ENCODE results near the gene SLC25A47.

The SLC25A47 gene

GRCh38 chr14:100299238-100299560 lies 23.9 kb upstream of the SLC25A47 start:
- Histone ChIP-seq H3K79me1 (ENCODE audit: low read length) (peaks cover 19% of the 10 kb centered on the region), H4K8ac (ENCODE audit: low read depth, low read length) (no peak overlapping the region), H2AK5ac (ENCODE audit: low read length) (no peak overlapping the region), H2BK5ac (ENCODE audit: low read length) (no peak overlapping the region), H4K5ac (ENCODE audit: low read length) (no peak overlapping the region), H3K4me1 (ENCODE audit: control insufficient read depth, low read depth, low read length) (peaks cover 5% of the 10 kb centered on the region), H3K79me2 (ENCODE audit: control insufficient read depth, insufficient read depth, low read length) (peaks cover 11% of the 10 kb centered on the region), H3K23ac (ENCODE audit: low read length) (no peak overlapping the region), H2BK120ac (ENCODE audit: low read depth, low read length) (no peak overlapping the region), H3K9ac (ENCODE audit: low read length) (no peak overlapping the region), H3K4ac (ENCODE audit: low read depth, low read length) (no peak overlapping the region), H3K4me2 (ENCODE audit: low read length) (no peak overlapping the region), H3K27ac (ENCODE audit: low read depth, low read length) (no peak overlapping the region), H3K36me3 (ENCODE audit: control insufficient read depth, insufficient read depth, low read length) (no peaks in the 10 kb centered on the region), H3K18ac (ENCODE audit: low read length) (no peak overlapping the region), H2BK15ac (replicated peaks; ENCODE audit: low read depth) (no peak overlapping the region), H3K56ac (ENCODE audit: low read length) (no peak overlapping the region), H3K4me3 (ENCODE audit: low read length) (no peak overlapping the region), H3K27me3 (ENCODE audit: insufficient read depth, low read length, poor library complexity) (no peaks in the 10 kb centered on the region)
- no CpG with 5 or more reads among the region's 6 CpGs for WGBS (ENCODE audit: extremely low coverage, insufficient coverage, low lambda C conversion rate)
- DNase-seq, result no peak

- H4K8ac ChIP-seq (ENCODE audit: low read depth, low read length), result no peak overlapping the region
- no peak overlapping the region for H2BK5ac ChIP-seq (ENCODE audit: low read length)
- no CpG with 5 or more reads among the region's 2 CpGs for WGBS (ENCODE audit: extremely low coverage, insufficient coverage, low lambda C conversion rate)
Measured at GRCh38 chr14:100302616-100303015, 20.5 kb upstream of the SLC25A47 start.

GRCh38 chr14:100303179-100303578 lies 20.0 kb upstream of the SLC25A47 start:
- H3K4me1 ChIP-seq (ENCODE audit: control insufficient read depth, low read depth, low read length), result peaks cover 10% of the 10 kb centered on the region
- no peak overlapping the region for H2BK5ac ChIP-seq (ENCODE audit: low read length)
- DNase-seq, result no peak
- H3K79me2 ChIP-seq (ENCODE audit: control insufficient read depth, insufficient read depth, low read length), result peaks cover 15% of the 10 kb centered on the region
- no peak overlapping the region for H2AK5ac ChIP-seq (ENCODE audit: low read length)
- H3K36me3 ChIP-seq (ENCODE audit: control insufficient read depth, insufficient read depth, low read length), result no peaks in the 10 kb centered on the region
- no peak overlapping the region for H3K23ac ChIP-seq (ENCODE audit: low read length)
- no peaks in the 10 kb centered on the region for H3K27me3 ChIP-seq (ENCODE audit: insufficient read depth, low read length, poor library complexity)
- no peak overlapping the region for H2BK15ac ChIP-seq (replicated peaks; ENCODE audit: low read depth)
- no peak overlapping the region for H2BK120ac ChIP-seq (ENCODE audit: low read depth, low read length)
- peaks cover 19% of the 10 kb centered on the region for H3K79me1 ChIP-seq (ENCODE audit: low read length)
- no peak overlapping the region for H4K8ac ChIP-seq (ENCODE audit: low read depth, low read length)
- H3K9ac ChIP-seq (ENCODE audit: low read length), result no peak overlapping the region
- no peak overlapping the region for H3K4ac ChIP-seq (ENCODE audit: low read depth, low read length)
- H3K56ac ChIP-seq (ENCODE audit: low read length), result no peak overlapping the region
- H3K4me2 ChIP-seq (ENCODE audit: low read length), result no peak overlapping the region
- H3K18ac ChIP-seq (ENCODE audit: low read length), result no peak overlapping the region
- no peak overlapping the region for H4K5ac ChIP-seq (ENCODE audit: low read length)
- H3K4me3 ChIP-seq (ENCODE audit: low read length), result no peak overlapping the region
- H3K27ac ChIP-seq (ENCODE audit: low read depth, low read length), result no peak overlapping the region
- WGBS (ENCODE audit: extremely low coverage, insufficient coverage, low lambda C conversion rate), result no CpG with 5 or more reads among the region's 8 CpGs

More at GRCh38 chr14:100302616-100303015, 20.5 kb upstream of the SLC25A47 start:
- Histone ChIP-seq H3K18ac (ENCODE audit: low read length) (no peak overlapping the region), H3K23ac (ENCODE audit: low read length) (no peak overlapping the region), H3K79me1 (ENCODE audit: low read length) (peaks cover 21% of the 10 kb centered on the region), H3K56ac (ENCODE audit: low read length) (no peak overlapping the region), H3K36me3 (ENCODE audit: control insufficient read depth, insufficient read depth, low read length) (no peaks in the 10 kb centered on the region), H3K79me2 (ENCODE audit: control insufficient read depth, insufficient read depth, low read length) (peaks cover 15% of the 10 kb centered on the region), H3K9ac (ENCODE audit: low read length) (no peak overlapping the region), H2BK15ac (replicated peaks; ENCODE audit: low read depth) (no peak overlapping the region), H2AK5ac (ENCODE audit: low read length) (no peak overlapping the region), H3K4me1 (ENCODE audit: control insufficient read depth, low read depth, low read length) (peaks cover 10% of the 10 kb centered on the region), H3K4me3 (ENCODE audit: low read length) (no peak overlapping the region), H3K27ac (ENCODE audit: low read depth, low read length) (no peak overlapping the region), H3K27me3 (ENCODE audit: insufficient read depth, low read length, poor library complexity) (no peaks in the 10 kb centered on the region), H4K5ac (ENCODE audit: low read length) (no peak overlapping the region), H2BK120ac (ENCODE audit: low read depth, low read length) (no peak overlapping the region), H3K4ac (ENCODE audit: low read depth, low read length) (no peak overlapping the region), H3K4me2 (ENCODE audit: low read length) (no peak overlapping the region)
- DNase-seq, result no peak

- Histone ChIP-seq H2BK15ac (replicated peaks; ENCODE audit: low read depth) (no peak overlapping the region), H4K5ac (ENCODE audit: low read length) (no peak overlapping the region), H3K4ac (ENCODE audit: low read depth, low read length) (no peak overlapping the region), H3K23ac (ENCODE audit: low read length) (peak overlapping the region; percentile 1), H3K27me3 (ENCODE audit: insufficient read depth, low read length, poor library complexity) (no peaks in the 10 kb centered on the region), H3K18ac (ENCODE audit: low read length) (no peak overlapping the region), H3K9ac (ENCODE audit: low read length) (peak overlapping the region; percentile 83), H3K56ac (ENCODE audit: low read length) (peak overlapping the region; percentile 93), H4K8ac (ENCODE audit: low read depth, low read length) (no peak overlapping the region), H2BK5ac (ENCODE audit: low read length) (no peak overlapping the region), H3K79me2 (ENCODE audit: control insufficient read depth, insufficient read depth, low read length) (peaks cover 15% of the 10 kb centered on the region), H3K4me1 (ENCODE audit: control insufficient read depth, low read depth, low read length) (peaks cover 10% of the 10 kb centered on the region), H2BK120ac (ENCODE audit: low read depth, low read length) (no peak overlapping the region), H3K79me1 (ENCODE audit: low read length) (peaks cover 18% of the 10 kb centered on the region), H3K27ac (ENCODE audit: low read depth, low read length) (no peak overlapping the region), H3K4me3 (ENCODE audit: low read length) (no peak overlapping the region), H2AK5ac (ENCODE audit: low read length) (no peak overlapping the region), H3K4me2 (ENCODE audit: low read length) (no peak overlapping the region), H3K36me3 (ENCODE audit: control insufficient read depth, insufficient read depth, low read length) (no peaks in the 10 kb centered on the region)
- no CpG with 5 or more reads among the region's 4 CpGs for WGBS (ENCODE audit: extremely low coverage, insufficient coverage, low lambda C conversion rate)
- DNase-seq, result peak; percentile 61
Measured at GRCh38 chr14:100303925-100304324, 19.2 kb upstream of the SLC25A47 start.

GRCh38 chr14:100304825-100305323 lies 18.3 kb upstream of the SLC25A47 start:
- H3K27ac ChIP-seq (ENCODE audit: low read depth, low read length), result peak overlapping the region; percentile 83
- DNase-seq, result peak; percentile 80
- WGBS (ENCODE audit: extremely low coverage, insufficient coverage, low lambda C conversion rate), result no CpG with 5 or more reads among the region's 23 CpGs

More at GRCh38 chr14:100304825-100305323, 18.3 kb upstream of the SLC25A47 start:
- H3K79me2 ChIP-seq (ENCODE audit: control insufficient read depth, insufficient read depth, low read length), result peaks cover 15% of the 10 kb centered on the region
- H3K27me3 ChIP-seq (ENCODE audit: insufficient read depth, low read length, poor library complexity), result no peaks in the 10 kb centered on the region
- H3K4me2 ChIP-seq (ENCODE audit: low read length), result peak overlapping the region; percentile 94
- no peak overlapping the region for H4K8ac ChIP-seq (ENCODE audit: low read depth, low read length)
- no peak overlapping the region for H2BK15ac ChIP-seq (replicated peaks; ENCODE audit: low read depth)
- peak overlapping the region; percentile 93 for H3K56ac ChIP-seq (ENCODE audit: low read length)
- H3K23ac ChIP-seq (ENCODE audit: low read length), result peak overlapping the region; percentile 29
- H3K9ac ChIP-seq (ENCODE audit: low read length), result peak overlapping the region; percentile 83
- H4K5ac ChIP-seq (ENCODE audit: low read length), result no peak overlapping the region
- peaks cover 10% of the 10 kb centered on the region for H3K4me1 ChIP-seq (ENCODE audit: control insufficient read depth, low read depth, low read length)
- H2BK120ac ChIP-seq (ENCODE audit: low read depth, low read length), result no peak overlapping the region
- no peak overlapping the region for H2AK5ac ChIP-seq (ENCODE audit: low read length)
- peaks cover 12% of the 10 kb centered on the region for H3K79me1 ChIP-seq (ENCODE audit: low read length)
- peak overlapping the region; percentile 76 for H3K4me3 ChIP-seq (ENCODE audit: low read length)
- H3K4ac ChIP-seq (ENCODE audit: low read depth, low read length), result peak overlapping the region; percentile 24
- peak overlapping the region; percentile 91 for H3K18ac ChIP-seq (ENCODE audit: low read length)
- no peak overlapping the region for H2BK5ac ChIP-seq (ENCODE audit: low read length)
- no peaks in the 10 kb centered on the region for H3K36me3 ChIP-seq (ENCODE audit: control insufficient read depth, insufficient read depth, low read length)

Data from mesendoderm (in vitro differentiated cells).